ENCODE measurements around the gene LPP. TPM values are rescaled to one million over a fixed set of nuclear protein-coding genes. Genes with fewer than 3 reads are reported as not detected.
"Not testable (repeated sequence)": the region's sequence is repeated elsewhere in the genome, so short reads cannot be mapped to it uniquely, and the experiment has no call there.

LPP gene
- total RNA-seq, 2 donors from 2014 or later: 1,568 to 1,607 TPM

GRCh38 chr3:188417271-188417696, 263.3 kb downstream of the LPP start:
- Histone ChIP-seq H3K27me3 (replicated peaks; ENCODE audit: insufficient read depth) (no peaks in the 10 kb centered on the region), H3K9me3 (no peaks in the 10 kb centered on the region), H3K27ac (no peak overlapping the region), H3K4me1 (ENCODE audit: control insufficient read depth in 1 of 2, low read depth in 2 of 2) (peaks cover 36 to 47% of the 10 kb centered on the region in 2 donors), H3K36me3 (no peaks in the 10 kb centered on the region), H3K4me3 (no peak overlapping the region)
- no peak for DNase-seq (ENCODE audit: low spot score)
- TF ChIP-seq CTCF (IDR thresholded peaks at IDR 0.05): no peak
- ATAC-seq (ENCODE audit: insufficient number of reproducible peaks, low FRiP score, low read depth): no peak

- no peak for TF ChIP-seq CTCF (IDR thresholded peaks at IDR 0.05)
- Histone ChIP-seq H3K27ac (no peak overlapping the region), H3K27me3 (replicated peaks; ENCODE audit: insufficient read depth) (no peaks in the 10 kb centered on the region), H3K9me3 (no peaks in the 10 kb centered on the region), H3K4me3 (no peak overlapping the region), H3K4me1 (ENCODE audit: control insufficient read depth in 1 of 2, low read depth in 2 of 2) (peaks cover 37 to 51% of the 10 kb centered on the region in 2 donors), H3K36me3 (no peaks in the 10 kb centered on the region)
- no peak for DNase-seq (ENCODE audit: low spot score)
- no peak for ATAC-seq (ENCODE audit: insufficient number of reproducible peaks, low FRiP score, low read depth)
These were observed 263.8 kb downstream of the LPP start for GRCh38 chr3:188417766-188418165.

- Histone ChIP-seq H3K9me3 (no peaks in the 10 kb centered on the region), H3K4me1 (ENCODE audit: control insufficient read depth in 1 of 2, low read depth in 2 of 2) (peaks cover 26 to 43% of the 10 kb centered on the region in 2 donors), H3K36me3 (no peaks in the 10 kb centered on the region), H3K27ac (peak overlapping the region; percentile 7 to 58), H3K4me3 (no peak overlapping the region), H3K27me3 (replicated peaks; ENCODE audit: insufficient read depth) (no peaks in the 10 kb centered on the region)
- no peak for DNase-seq (ENCODE audit: low spot score)
- peak; percentile 63 for ATAC-seq (ENCODE audit: insufficient number of reproducible peaks, low FRiP score, low read depth)
- TF ChIP-seq CTCF (IDR thresholded peaks at IDR 0.05): no peak
These were observed 267.3 kb downstream of the LPP start for GRCh38 chr3:188421151-188421821.

- H3K27me3 ChIP-seq (replicated peaks; ENCODE audit: insufficient read depth): no peaks in the 10 kb centered on the region
- H3K27ac ChIP-seq: peak overlapping the region; percentile 7 to 58
- H3K4me1 ChIP-seq (ENCODE audit: control insufficient read depth in 1 of 2, low read depth in 2 of 2): peaks cover 20 to 39% of the 10 kb centered on the region in 2 donors
- ATAC-seq (ENCODE audit: insufficient number of reproducible peaks, low FRiP score, low read depth) (no peak), DNase-seq (ENCODE audit: low spot score) (no peak)
- no peak overlapping the region for H3K4me3 ChIP-seq
- H3K9me3 ChIP-seq: no peaks in the 10 kb centered on the region
- no peaks in the 10 kb centered on the region for H3K36me3 ChIP-seq
- TF ChIP-seq CTCF (IDR thresholded peaks at IDR 0.05): no peak
These were observed 268.0 kb downstream of the LPP start for GRCh38 chr3:188421836-188422540.

- not testable (repeated sequence) for H3K36me3 ChIP-seq; ATAC-seq (ENCODE audit: insufficient number of reproducible peaks, low FRiP score, low read depth); DNase-seq (ENCODE audit: low spot score); H3K9me3 ChIP-seq; H3K27me3 ChIP-seq (replicated peaks; ENCODE audit: insufficient read depth); H3K4me3 ChIP-seq
- H3K27ac ChIP-seq: peak overlapping the region in 1 of 2 donors; percentile 2
- H3K4me1 ChIP-seq (ENCODE audit: control insufficient read depth in 1 of 2, low read depth in 2 of 2): peaks cover 44 to 66% of the 10 kb centered on the region in 2 donors
These were observed 274.0 kb downstream of the LPP start for GRCh38 chr3:188427981-188428380.
